ENCODE measurements around the gene CORO7. TPM values are rescaled to one million over a fixed set of nuclear protein-coding genes. Genes with fewer than 3 reads are reported as not detected.

Gene CORO7
- polyA plus RNA-seq, 1 of the 3 experiments (the other 2 are of a cell fraction), result 25.8 TPM

- no peaks in the 10 kb centered on the region; the same call in 1 of the 2 replicates for H4K20me1 ChIP-seq (ENCODE audit: insufficient read depth)
- no peaks in the 10 kb centered on the region for H3K9me3 ChIP-seq
- peak overlapping the region in 1 of 2 experiments; percentile 31; a peak in 1 of 4 replicates for H3K27ac ChIP-seq (ENCODE audit: low read depth in 2 of 2, low read length in 1 of 2)
- peaks cover 0 to 2% of the 10 kb centered on the region in 2 experiments for H3K36me3 ChIP-seq (replicated peaks in 1 of 2; ENCODE audit: control insufficient read depth in 1 of 2, insufficient read depth in 2 of 2, low read length in 1 of 2)
- H3K79me2 ChIP-seq (ENCODE audit: insufficient read depth), result no peaks in the 10 kb centered on the region
- H3K4me1 ChIP-seq (ENCODE audit: control insufficient read depth in 1 of 2, insufficient read depth in 2 of 2, low read depth in 1 of 2, low read length in 1 of 2), result peaks cover 39 to 77% of the 10 kb centered on the region in 2 experiments; a peak in 3 of 4 replicates
- WGBS (ENCODE audit: low lambda C conversion rate), result 92% methylated on average over 13 of the region's 18 CpGs
- POLR2A ChIA-PET, result interaction anchor here (0.9 to 2.7 kb wide), 3 partner anchors 13 to 20 kb away, joined by 3 to 11 read pairs (median 5); no protein-coding TSS in a partner anchor
- H2AFZ ChIP-seq (ENCODE audit: low read depth), result no peak overlapping the region
- TF ChIP-seq SIN3A (IDR thresholded peaks at IDR 0.05; ENCODE audit: borderline replicate concordance, low read depth, low read length), result no peak
- no peak for TF ChIP-seq USF2 (IDR thresholded peaks at IDR 0.05; ENCODE audit: borderline replicate concordance, low read depth, low read length)
- TF ChIP-seq EZH2phosphoT487 (IDR thresholded peaks at IDR 0.05; ENCODE audit: borderline replicate concordance, low read depth), result no peak
- no peak for TF ChIP-seq TAF1 (IDR thresholded peaks at IDR 0.05; ENCODE audit: borderline replicate concordance, low read depth, low read length)
- TF ChIP-seq MEF2A (IDR thresholded peaks at IDR 0.05; ENCODE audit: borderline replicate concordance, low read depth), result no peak
- TF ChIP-seq USF1 (IDR thresholded peaks at IDR 0.05; ENCODE audit: borderline replicate concordance, low read depth), result no peak
- no peak for TF ChIP-seq GATA2 (CRISPR knock-in tag; IDR thresholded peaks at IDR 0.05)
- no peak for TF ChIP-seq IRF3 (IDR thresholded peaks at IDR 0.05; ENCODE audit: low read depth, low read length)
- no peak for TF ChIP-seq FOXJ3 (CRISPR knock-in tag; IDR thresholded peaks at IDR 0.05)
- no peak for TF ChIP-seq MXI1 (IDR thresholded peaks at IDR 0.05; ENCODE audit: low read depth, low read length)
- TF ChIP-seq ELF1 (IDR thresholded peaks at IDR 0.05), result no peak
- no peak for TF ChIP-seq TEAD4 (IDR thresholded peaks at IDR 0.05; ENCODE audit: borderline replicate concordance, insufficient read depth)
- TF ChIP-seq ZBTB33 (IDR thresholded peaks at IDR 0.05; ENCODE audit: borderline replicate concordance, low read depth), result no peak
- TF ChIP-seq REST (IDR thresholded peaks at IDR 0.05; ENCODE audit: low read depth, low read length), result no peak
- no peak for TF ChIP-seq FOXM1 (IDR thresholded peaks at IDR 0.05; ENCODE audit: low read depth)
- no peak for TF ChIP-seq MAX (IDR thresholded peaks at IDR 0.05; ENCODE audit: low read depth)
- no peak for TF ChIP-seq YY1 (IDR thresholded peaks at IDR 0.05; ENCODE audit: low read depth)
- no peak for TF ChIP-seq NRF1 (IDR thresholded peaks at IDR 0.05; ENCODE audit: low read depth, low read length)
- TF ChIP-seq FOSL2 (IDR thresholded peaks at IDR 0.05; ENCODE audit: borderline replicate concordance, low read depth), result no peak
- no peak overlapping the region for H3K9ac ChIP-seq
- CTCF ChIA-PET, result interaction anchor here (1.6 to 32.1 kb wide), 5 partner anchors 11 to 31 kb away, joined by 4 to 558 read pairs (median 14); no protein-coding TSS in a partner anchor
- H3K4me2 ChIP-seq, result no peak overlapping the region
- H3K27me3 ChIP-seq (ENCODE audit: insufficient read depth), result no peaks in the 10 kb centered on the region
- no peaks in the 10 kb centered on the region for H3K9me2 ChIP-seq
- H3F3A ChIP-seq (replicated peaks; ENCODE audit: insufficient read depth), result peaks cover 7% of the 10 kb centered on the region
- DNase-seq, result no peak
- H3K4me3 ChIP-seq (ENCODE audit: low read depth in 2 of 2, low read length in 1 of 2), result no peak overlapping the region
Measured at GRCh38 chr16:4390266-4391260, 25.8 kb downstream of the CORO7 start.

Data from SK-N-SH (cell line).